ENCODE measurements around the gene LAMA5. TPM values are rescaled to one million over a fixed set of nuclear protein-coding genes. Genes with fewer than 3 reads are reported as not detected.

Gene LAMA5
- total RNA-seq, 4 donors from 2014 or later: 45.5 to 115 (median 62.5) TPM

GRCh38 chr20:62346398-62347150 is 20.5 kb downstream of the LAMA5 start:
- no peak for ATAC-seq (ENCODE audit: low FRiP score)
- TF ChIP-seq CTCF (IDR thresholded peaks at IDR 0.05): no peak

GRCh38 chr20:62345681-62346370 is 21.3 kb downstream of the LAMA5 start:
- ATAC-seq (ENCODE audit: low FRiP score): no peak

More at GRCh38 chr20:62346398-62347150, 20.5 kb downstream of the LAMA5 start:
- no peak for DNase-seq (ENCODE audit: low spot score)

GRCh38 chr20:62344782-62345181 is 22.3 kb downstream of the LAMA5 start:
- TF ChIP-seq CTCF (IDR thresholded peaks at IDR 0.05): no peak
- ATAC-seq (ENCODE audit: low FRiP score): no peak
- no peak for DNase-seq (ENCODE audit: low spot score)

More at GRCh38 chr20:62345681-62346370, 21.3 kb downstream of the LAMA5 start:
- no peak for TF ChIP-seq CTCF (IDR thresholded peaks at IDR 0.05)
- DNase-seq (ENCODE audit: low spot score): no peak

- TF ChIP-seq CTCF (IDR thresholded peaks at IDR 0.05): no peak
- no peak for DNase-seq (ENCODE audit: low spot score)
- no peak for ATAC-seq (ENCODE audit: low FRiP score)
These were observed 23.0 kb downstream of the LAMA5 start for GRCh38 chr20:62344092-62344491.

- ATAC-seq (ENCODE audit: low FRiP score) (no peak), DNase-seq (ENCODE audit: low spot score) (no peak)
- TF ChIP-seq CTCF (IDR thresholded peaks at IDR 0.05): no peak
These were observed 24.2 kb downstream of the LAMA5 start for GRCh38 chr20:62342910-62343309.

- no peak for ATAC-seq (ENCODE audit: low FRiP score)
- no peak for TF ChIP-seq CTCF (IDR thresholded peaks at IDR 0.05)
- DNase-seq (ENCODE audit: low spot score): no peak
These were observed 27.5 kb downstream of the LAMA5 start for GRCh38 chr20:62339647-62340062.

- no peak for TF ChIP-seq CTCF (IDR thresholded peaks at IDR 0.05)
- DNase-seq (ENCODE audit: low spot score) (no peak), ATAC-seq (ENCODE audit: low FRiP score) (no peak)
These were observed 28.9 kb downstream of the LAMA5 start for GRCh38 chr20:62338294-62338620.

All from omental fat pad (tissue), 4 donors.